ENCODE results near the gene TANGO2.

DNA sequence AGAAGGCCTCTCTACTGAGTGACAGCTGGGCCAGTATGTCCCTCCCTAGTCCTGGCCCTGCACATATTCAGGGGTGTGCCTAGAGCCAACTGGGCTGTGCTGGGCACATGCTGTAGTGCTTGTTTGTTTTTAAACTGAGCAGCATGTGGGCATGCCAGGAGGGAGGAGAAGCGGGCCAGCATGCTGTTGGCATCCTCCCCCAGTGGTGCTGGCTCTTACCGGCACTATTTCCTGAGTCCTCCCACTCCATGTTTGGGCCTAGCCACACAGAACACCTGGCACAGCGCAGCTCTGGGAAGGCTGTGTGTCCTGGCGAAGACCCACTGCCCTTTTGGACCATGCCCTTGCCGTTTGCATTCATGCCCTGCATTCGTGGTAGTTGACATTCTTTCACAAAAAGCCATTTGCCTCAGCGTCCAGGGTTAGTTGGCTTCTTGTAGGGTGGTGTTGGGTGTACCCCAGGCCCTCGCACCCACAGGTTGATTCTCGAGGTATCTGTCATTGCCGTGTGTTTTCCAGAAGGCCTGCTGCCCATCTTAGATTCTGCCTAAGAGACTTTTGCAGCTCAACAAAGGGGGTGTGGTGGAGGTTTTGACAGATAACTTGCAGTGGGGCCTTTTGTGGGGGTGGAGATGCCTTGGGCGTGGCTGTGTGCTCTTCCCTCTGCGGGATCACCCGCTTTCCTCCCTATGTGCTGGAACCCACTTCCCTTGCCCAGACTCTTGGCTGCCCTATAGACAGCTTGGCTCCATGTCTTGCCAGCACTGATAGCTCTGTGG, 72.7 kb downstream of the TANGO2 start:
- TF ChIP-seq CTCF (IDR thresholded peaks at IDR 0.05; ENCODE audit: poor library complexity, severe bottlenecking) (no peak), MXI1 (conservative IDR thresholded peaks at IDR 0.05; ENCODE audit: poor library complexity, severe bottlenecking) (no peak), RAD21 (conservative IDR thresholded peaks at IDR 0.05) (no peak), POLR2AphosphoS5 (IDR thresholded peaks at IDR 0.05) (no peak), EP300 (conservative IDR thresholded peaks at IDR 0.05; ENCODE audit: poor library complexity, severe bottlenecking) (no peak)
- TF ChIP-seq, protein P1, sequence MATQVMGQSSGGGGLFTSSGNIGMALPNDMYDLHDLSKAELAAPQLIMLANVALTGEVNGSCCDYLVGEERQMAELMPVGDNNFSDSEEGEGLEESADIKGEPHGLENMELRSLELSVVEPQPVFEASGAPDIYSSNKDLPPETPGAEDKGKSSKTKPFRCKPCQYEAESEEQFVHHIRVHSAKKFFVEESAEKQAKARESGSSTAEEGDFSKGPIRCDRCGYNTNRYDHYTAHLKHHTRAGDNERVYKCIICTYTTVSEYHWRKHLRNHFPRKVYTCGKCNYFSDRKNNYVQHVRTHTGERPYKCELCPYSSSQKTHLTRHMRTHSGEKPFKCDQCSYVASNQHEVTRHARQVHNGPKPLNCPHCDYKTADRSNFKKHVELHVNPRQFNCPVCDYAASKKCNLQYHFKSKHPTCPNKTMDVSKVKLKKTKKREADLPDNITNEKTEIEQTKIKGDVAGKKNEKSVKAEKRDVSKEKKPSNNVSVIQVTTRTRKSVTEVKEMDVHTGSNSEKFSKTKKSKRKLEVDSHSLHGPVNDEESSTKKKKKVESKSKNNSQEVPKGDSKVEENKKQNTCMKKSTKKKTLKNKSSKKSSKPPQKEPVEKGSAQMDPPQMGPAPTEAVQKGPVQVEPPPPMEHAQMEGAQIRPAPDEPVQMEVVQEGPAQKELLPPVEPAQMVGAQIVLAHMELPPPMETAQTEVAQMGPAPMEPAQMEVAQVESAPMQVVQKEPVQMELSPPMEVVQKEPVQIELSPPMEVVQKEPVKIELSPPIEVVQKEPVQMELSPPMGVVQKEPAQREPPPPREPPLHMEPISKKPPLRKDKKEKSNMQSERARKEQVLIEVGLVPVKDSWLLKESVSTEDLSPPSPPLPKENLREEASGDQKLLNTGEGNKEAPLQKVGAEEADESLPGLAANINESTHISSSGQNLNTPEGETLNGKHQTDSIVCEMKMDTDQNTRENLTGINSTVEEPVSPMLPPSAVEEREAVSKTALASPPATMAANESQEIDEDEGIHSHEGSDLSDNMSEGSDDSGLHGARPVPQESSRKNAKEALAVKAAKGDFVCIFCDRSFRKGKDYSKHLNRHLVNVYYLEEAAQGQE (IDR thresholded peaks at IDR 0.05; ENCODE audit: borderline replicate concordance), result no peak

All from neural cell (in vitro differentiated cells).